HepG2 (cell line): ENCODE results near the gene TMEM218. TPM values are rescaled to one million over a fixed set of nuclear protein-coding genes. Genes with fewer than 3 reads are reported as not detected.

Experiments
- AKAP8 ChIP-seq: sonication (generic); formaldehyde crosslinking; IDR thresholded peaks from 2 replicates; pipeline ENCODE4 v1.5.1; 2020; ENCODE audit warnings: mild to moderate bottlenecking, missing genetic modification reagents
- ARID2 ChIP-seq: sonication (generic); formaldehyde crosslinking; IDR thresholded peaks from 2 replicates; pipeline ENCODE4 v1.8.1; 2022; ENCODE audit warnings: mild to moderate bottlenecking, missing genetic modification reagents, borderline replicate concordance
- BRCA1 ChIP-seq: sonication (generic); formaldehyde crosslinking; IDR thresholded peaks from 2 replicates; pipeline ENCODE4 v1.4.0; 2020; ENCODE audit warnings: missing genetic modification reagents
- BRD4 ChIP-seq: sonication (generic); formaldehyde crosslinking; IDR thresholded peaks from 2 replicates; pipeline ENCODE4 v1.4.0; 2020; ENCODE audit warnings: missing genetic modification reagents
- GABPB1 ChIP-seq: IDR thresholded peaks from 2 replicates; pipeline ENCODE4 v1.6.1; 2016; ENCODE audit warnings: mild to moderate bottlenecking, missing genetic modification reagents, moderate library complexity, missing compliant biosample characterization
- HDAC1 ChIP-seq: sonication (generic); formaldehyde crosslinking; IDR thresholded peaks from 2 replicates; pipeline ENCODE4 v1.5.1; 2020; ENCODE audit warnings: mild to moderate bottlenecking, missing genetic modification reagents
- HOXA9 ChIP-seq: sonication (generic); formaldehyde crosslinking; IDR thresholded peaks from 2 replicates; pipeline ENCODE4 v1.8.1; 2022; ENCODE audit warnings: missing genetic modification reagents, mild to moderate bottlenecking, moderate library complexity, borderline replicate concordance
- JUNB ChIP-seq: sonication (generic); formaldehyde crosslinking; IDR thresholded peaks from 2 replicates; pipeline ENCODE4 v1.8.0; 2022; ENCODE audit warnings: missing genetic modification reagents, mild to moderate bottlenecking, borderline replicate concordance
- MED8 ChIP-seq: sonication (generic); formaldehyde crosslinking; IDR thresholded peaks from 2 replicates; pipeline ENCODE4 v1.8.1; 2023; ENCODE audit warnings: mild to moderate bottlenecking, missing genetic modification reagents; ENCODE audit not compliant: insufficient replicate concordance
- NPAS2 ChIP-seq: sonication (generic); formaldehyde crosslinking; IDR thresholded peaks from 2 replicates; pipeline ENCODE4 v1.8.0; 2022; ENCODE audit warnings: mild to moderate bottlenecking, missing genetic modification reagents, borderline replicate concordance
- PHF21A ChIP-seq: sonication (generic); formaldehyde crosslinking; IDR thresholded peaks from 2 replicates; pipeline ENCODE4 v1.5.0; 2020; ENCODE audit warnings: mild to moderate bottlenecking, missing genetic modification reagents
- RNF2 ChIP-seq: fragments of 450-650 bp; conservative IDR thresholded peaks from 2 replicates; pipeline ENCODE4 v1.6.1; 2016; ENCODE audit warnings: low read depth
- SIN3B ChIP-seq: fragments of 150-350 bp; IDR thresholded peaks from 2 replicates; pipeline ENCODE4 v1.6.1; 2014; ENCODE audit warnings: low read length
- STAG1 ChIP-seq: sonication (generic); formaldehyde crosslinking; IDR thresholded peaks from 2 replicates; pipeline ENCODE4 v1.4.0; 2020; ENCODE audit warnings: missing genetic modification reagents
- TGIF2 ChIP-seq: IDR thresholded peaks from 2 replicates; pipeline ENCODE4 v1.6.1; 2016; ENCODE audit warnings: control low read depth, missing compliant biosample characterization
- THAP11 ChIP-seq: IDR thresholded peaks from 2 replicates; pipeline ENCODE4 v1.6.1; 2016; ENCODE audit warnings: missing biosample characterization, missing genetic modification reagents
- WIZ ChIP-seq: sonication (generic); formaldehyde crosslinking; IDR thresholded peaks from 2 replicates; pipeline ENCODE4 v1.5.1; 2020; ENCODE audit warnings: mild to moderate bottlenecking, missing genetic modification reagents
- YEATS2 ChIP-seq: sonication (generic); formaldehyde crosslinking; IDR thresholded peaks from 2 replicates; pipeline ENCODE4 v1.4.0; 2020; ENCODE audit warnings: missing genetic modification reagents, borderline replicate concordance
- ZBTB20 ChIP-seq: sonication (generic); formaldehyde crosslinking; IDR thresholded peaks from 2 replicates; pipeline ENCODE4 v1.8.1; 2023; ENCODE audit warnings: missing genetic modification reagents, low read depth, mild to moderate bottlenecking, borderline replicate concordance
- ZNF207 ChIP-seq: fragments of 450-650 bp; IDR thresholded peaks from 2 replicates; pipeline ENCODE4 v1.6.1; 2016; ENCODE audit warnings: antibody characterized with exemption, borderline replicate concordance
- ZNF232 ChIP-seq: sonication (generic); formaldehyde crosslinking; IDR thresholded peaks from 2 replicates; pipeline ENCODE4 v1.4.0; 2020; ENCODE audit warnings: missing genetic modification reagents, borderline replicate concordance
- ZNF234 ChIP-seq: sonication (generic); formaldehyde crosslinking; conservative IDR thresholded peaks from 2 replicates; pipeline ENCODE4 v1.5.1; 2020; ENCODE audit warnings: mild to moderate bottlenecking, missing genetic modification reagents
- ZNF275 ChIP-seq: sonication (generic); formaldehyde crosslinking; IDR thresholded peaks from 2 replicates; pipeline ENCODE4 v1.8.0; 2022; ENCODE audit warnings: missing genetic modification reagents, mild to moderate bottlenecking, inconsistent platforms, borderline replicate concordance
- ZNF280D ChIP-seq: sonication (generic); formaldehyde crosslinking; IDR thresholded peaks from 2 replicates; pipeline ENCODE4 v1.5.1; 2020; ENCODE audit warnings: mild to moderate bottlenecking, missing genetic modification reagents
- ZNF430 ChIP-seq: sonication (generic); formaldehyde crosslinking; IDR thresholded peaks from 2 replicates; pipeline ENCODE4 v1.9.0; 2021; ENCODE audit warnings: mild to moderate bottlenecking, missing genetic modification reagents
- ZNF768 ChIP-seq: sonication (generic); formaldehyde crosslinking; IDR thresholded peaks from 2 replicates; pipeline ENCODE4 v1.4.0; 2020; ENCODE audit warnings: missing genetic modification reagents
- ZNF773 ChIP-seq: sonication (generic); formaldehyde crosslinking; IDR thresholded peaks from 2 replicates; pipeline ENCODE4 v1.4.0; 2020; ENCODE audit warnings: missing genetic modification reagents, borderline replicate concordance
- ZSCAN25 ChIP-seq: sonication (generic); formaldehyde crosslinking; IDR thresholded peaks from 2 replicates; pipeline ENCODE4 v1.8.0; 2022; ENCODE audit warnings: mild to moderate bottlenecking, missing genetic modification reagents
- polyA plus RNA-seq, 8 experiments: library from polyadenylated mRNA; depleted of rRNA in 3 of 8; stranded (reverse) in 7 of 8; unstranded in 1 of 8; fragments of >200 nt; fragmentation: Illumina TruSeq in 4 of 8; extraction: Trizol in 4 of 8; gene quantifications; 2 replicates each; pipeline versions ENCODE4 v1.2.1 to v1.2.3, GENCODE V29; 2011 to 2016; ENCODE audit warnings: low read depth in 4 of 8, missing spikeins in 1 of 8, mixed read lengths in 1 of 8; ENCODE audit not compliant: insufficient read depth in 1 of 8
- total RNA-seq, 5 experiments: library from RNA; depleted of rRNA; stranded (reverse); fragments of >200 nt; fragmentation: Illumina TruSeq; extraction: Trizol; gene quantifications; 2 replicates each; pipeline ENCODE4 v1.2.3, GENCODE V29; 2016; ENCODE audit warnings: low read depth in 1 of 5

TMEM218 gene
- total and polyA plus RNA-seq, 2 of the 13 experiments (the other 11 are each of a cell fraction or from before 2014, with no cell fraction given): 11.8 to 14.0 TPM

- TF ChIP-seq ZNF275 (no peak), ZNF280D (CRISPR knock-in tag) (peak; percentile 47; the same call in 1 of the 2 replicates), ZNF430 (peak; percentile 56; the same call in 1 of the 2 replicates), WIZ (CRISPR knock-in tag) (no peak), ZNF234 (CRISPR knock-in tag) (peak; percentile 75; the same call in 1 of the 2 replicates), STAG1 (CRISPR knock-in tag) (0 out of 2 replicates have a peak, but pooled peaks have one; percentile 31), GABPB1 (peak; percentile 62; the same call in 1 of the 2 replicates), BRCA1 (peak; percentile 9; the same call in 1 of the 2 replicates), HOXA9 (CRISPR knock-in tag) (0 out of 2 replicates have a peak, but pooled peaks have one; percentile 74), ZSCAN25 (CRISPR knock-in tag) (0 out of 2 replicates have a peak, but pooled peaks have one; percentile 28), JUNB (CRISPR knock-in tag) (no peak), YEATS2 (CRISPR knock-in tag) (no peak), ZNF232 (CRISPR knock-in tag) (no peak), ZNF207 (no peak), SIN3B (0 out of 2 replicates have a peak, but pooled peaks have one; percentile 63), RNF2 (peak; percentile 52; the same call in 1 of the 2 replicates), PHF21A (CRISPR knock-in tag) (peak; percentile 74; the same call in 1 of the 2 replicates), BRD4 (peak; percentile 51; the same call in 1 of the 2 replicates), ZNF768 (peak; percentile 59; the same call in 1 of the 2 replicates), MED8 (CRISPR knock-in tag) (no peak), NPAS2 (CRISPR knock-in tag) (0 out of 2 replicates have a peak, but pooled peaks have one; percentile 4), ARID2 (peak; percentile 22; the same call in 1 of the 2 replicates), AKAP8 (0 out of 2 replicates have a peak, but pooled peaks have one; percentile 25), ZBTB20 (no peak), TGIF2 (CRISPR knock-in tag) (peak; percentile 60; the same call in 1 of the 2 replicates), HDAC1 (peak; percentile 19; the same call in 1 of the 2 replicates), ZNF773 (CRISPR knock-in tag) (no peak), THAP11 (peak; percentile 13; the same call in 1 of the 2 replicates)
Observed at GRCh38 chr11:125062931-125063428, 48.4 kb downstream of the TMEM218 start, which contains the start of gene SLC37A2 (continued).
